ENCODE measurements around the gene STARD13. TPM values are rescaled to one million over a fixed set of nuclear protein-coding genes. Genes with fewer than 3 reads are reported as not detected.

STARD13 gene
- polyA plus RNA-seq, 3 donors = 21.8 to 23.3 (median 22.0) TPM

GRCh38 chr13:33232883-33233282 lies 52.7 kb downstream of the STARD13 start:
- no peak for DNase-seq (ENCODE audit: low read depth in 3 of 3, low spot score in 2 of 3)

DNA sequence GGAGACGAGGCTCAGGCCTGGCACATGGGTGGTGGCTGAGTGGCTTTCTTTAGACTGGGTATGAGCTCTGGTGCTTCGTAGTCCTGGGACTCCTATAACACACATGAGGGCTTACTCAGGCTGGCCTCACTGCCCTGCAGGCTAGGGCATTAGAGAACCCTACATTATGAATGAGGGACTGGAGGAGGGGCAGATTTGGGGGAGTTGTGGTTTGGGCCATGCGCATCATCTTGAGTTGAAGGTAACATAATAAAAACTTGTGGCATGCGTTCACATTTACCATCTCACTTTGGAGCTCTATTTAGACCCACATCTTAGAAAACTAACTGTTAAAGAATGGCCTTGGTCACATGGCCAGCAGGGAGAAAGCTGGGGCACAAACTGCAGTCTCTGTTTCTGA lies 54.2 kb downstream of the STARD13 start:
- DNase-seq (ENCODE audit: low read depth in 3 of 3, low spot score in 2 of 3) = no peak

DNA sequence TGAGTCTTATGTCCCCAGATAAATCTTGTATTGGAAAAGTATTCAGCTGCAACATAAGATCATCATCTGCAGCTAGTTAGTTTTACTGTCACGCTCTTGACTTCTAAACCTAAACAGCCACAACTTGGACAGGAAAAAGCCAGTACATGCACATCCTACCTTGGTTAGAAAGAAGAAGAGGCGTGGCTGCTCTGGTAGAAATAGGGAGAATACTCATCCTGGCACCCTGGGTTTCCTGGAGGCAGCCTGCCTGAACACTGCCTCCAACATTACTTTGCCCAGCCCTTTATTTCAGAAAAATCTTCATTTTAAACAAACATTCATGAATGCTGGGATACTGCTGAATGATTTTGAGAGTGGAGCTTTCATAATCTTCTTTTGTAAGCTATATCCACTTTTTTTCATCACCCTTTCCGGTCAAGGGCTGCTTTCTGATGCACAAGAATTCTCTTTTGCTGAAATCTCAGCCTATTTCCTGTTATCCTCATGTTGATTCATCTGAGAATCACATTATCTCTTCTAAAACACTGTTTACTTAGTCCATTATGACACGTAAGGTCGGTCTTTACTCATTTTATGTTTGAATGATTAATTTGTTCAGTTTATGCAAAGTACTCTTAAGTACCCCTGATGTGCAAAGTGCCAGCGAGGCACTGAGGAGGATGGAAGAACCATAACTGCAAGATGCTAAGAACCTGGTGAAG lies 55.2 kb downstream of the STARD13 start:
- DNase-seq (ENCODE audit: low read depth in 3 of 3, low spot score in 2 of 3) = no peak

DNA sequence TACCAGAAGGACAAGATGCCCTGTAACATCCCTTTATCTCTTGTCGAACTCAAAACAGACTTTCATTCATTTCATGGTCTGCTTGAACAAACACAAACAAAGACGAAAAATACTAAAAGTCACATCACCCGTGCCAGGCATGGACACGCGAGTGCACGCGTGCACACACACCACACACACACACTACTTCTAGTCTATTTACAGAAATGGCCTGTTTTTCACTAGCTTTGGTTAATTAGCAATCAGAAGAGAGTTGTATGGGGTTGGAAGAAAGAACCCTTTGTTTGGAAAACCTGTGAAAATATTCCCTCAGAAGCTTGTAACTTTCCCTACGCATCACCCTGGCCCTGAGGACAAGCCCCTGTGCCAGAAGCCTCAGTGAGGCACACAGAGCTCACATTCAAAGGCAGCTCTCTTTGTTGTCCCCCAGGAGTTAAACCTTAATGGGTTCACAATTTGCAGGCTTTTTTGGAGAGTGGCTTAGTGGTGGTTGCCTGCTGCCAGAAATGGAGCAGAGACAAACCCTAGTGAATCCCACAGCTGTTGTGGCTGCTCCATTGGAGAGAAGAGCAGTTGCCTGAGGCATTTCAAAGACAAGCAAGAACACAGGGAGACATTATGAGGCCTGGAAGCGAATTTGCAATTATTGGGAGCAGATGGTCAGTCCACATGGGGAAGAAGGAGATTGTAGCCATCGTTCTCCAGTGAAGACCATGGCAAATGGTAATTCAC lies 55.9 kb downstream of the STARD13 start:
- no peak for DNase-seq (ENCODE audit: low read depth in 3 of 3, low spot score in 2 of 3)

- no peak for DNase-seq (ENCODE audit: low read depth in 3 of 3, low spot score in 2 of 3)
Measured at GRCh38 chr13:33228648-33229445, 56.7 kb downstream of the STARD13 start.

- DNase-seq (ENCODE audit: low read depth in 3 of 3, low spot score in 2 of 3) = no peak
Measured at GRCh38 chr13:33227927-33228647, 57.5 kb downstream of the STARD13 start.

- DNase-seq (ENCODE audit: low read depth in 3 of 3, low spot score in 2 of 3) = no peak
Measured at GRCh38 chr13:33224686-33225085, 60.9 kb downstream of the STARD13 start.

DNA sequence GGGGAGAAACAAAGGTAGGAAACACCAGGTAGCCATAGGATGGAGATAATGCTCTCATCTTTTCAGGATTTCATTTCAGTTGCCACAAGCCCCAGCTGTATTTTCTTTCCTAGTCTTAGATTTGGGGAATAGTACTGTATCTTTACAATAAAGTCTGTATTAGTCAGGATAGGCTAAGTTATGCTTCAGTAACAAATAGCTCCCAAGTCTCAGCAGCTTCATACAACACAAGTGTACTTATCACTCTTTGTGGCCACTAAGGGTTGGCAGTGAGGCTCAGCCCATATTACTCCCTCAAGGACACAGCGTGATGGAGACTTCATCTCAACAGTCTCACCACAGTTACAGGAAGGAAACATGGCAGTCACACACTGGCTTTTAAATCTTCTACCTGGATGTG lies 61.4 kb downstream of the STARD13 start:
- no peak for DNase-seq (ENCODE audit: low read depth in 3 of 3, low spot score in 2 of 3)

- no peak for DNase-seq (ENCODE audit: low read depth in 3 of 3, low spot score in 2 of 3)
Measured at GRCh38 chr13:33219926-33220325, 65.6 kb downstream of the STARD13 start.

- no peak for DNase-seq (ENCODE audit: low read depth in 3 of 3, low spot score in 2 of 3)
Measured at GRCh38 chr13:33218426-33218825, 67.1 kb downstream of the STARD13 start.

GRCh38 chr13:33218020-33218419 lies 67.5 kb downstream of the STARD13 start:
- no peak for DNase-seq (ENCODE audit: low read depth in 3 of 3, low spot score in 2 of 3)

- no peak for DNase-seq (ENCODE audit: low read depth in 3 of 3, low spot score in 2 of 3)
Measured at GRCh38 chr13:33217256-33217655, 68.3 kb downstream of the STARD13 start.

- DNase-seq (ENCODE audit: low read depth in 3 of 3, low spot score in 2 of 3) = no peak
Measured at GRCh38 chr13:33213797-33214196, 71.8 kb downstream of the STARD13 start.

DNA sequence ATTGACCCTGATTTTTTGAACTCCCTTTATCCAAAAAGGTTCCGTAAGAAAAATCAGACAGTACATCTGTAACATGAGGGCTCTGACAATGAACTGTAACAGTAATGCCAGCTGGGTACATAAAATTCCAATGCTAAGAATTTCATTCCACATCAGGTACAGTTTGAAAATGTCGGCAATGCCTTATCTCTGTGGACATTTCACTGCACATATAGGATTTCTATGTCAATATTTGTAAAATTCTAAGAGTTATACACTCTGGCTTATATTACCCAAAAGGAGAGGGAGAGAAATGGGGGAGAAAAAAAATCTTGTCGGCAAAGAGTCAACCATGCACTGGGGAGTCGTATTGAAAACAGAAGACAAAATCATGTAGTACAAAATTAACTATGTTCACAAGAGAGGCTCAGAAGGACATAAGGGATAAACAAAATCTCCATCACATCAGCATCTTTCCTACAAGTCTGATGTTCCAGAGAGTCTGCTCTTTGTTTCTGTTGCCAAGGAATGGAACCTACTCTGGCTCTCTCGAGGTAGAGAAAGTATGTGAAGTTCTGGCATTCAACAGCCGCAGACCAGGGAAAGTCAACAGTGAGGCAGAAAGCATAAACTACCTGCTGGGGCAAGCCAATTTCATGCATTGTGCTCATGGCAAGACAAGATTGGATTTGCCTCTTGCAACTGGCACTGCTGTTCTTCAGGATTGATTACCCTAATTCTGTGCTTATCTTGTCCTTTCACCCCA lies 72.4 kb downstream of the STARD13 start:
- DNase-seq (ENCODE audit: low read depth in 3 of 3, low spot score in 2 of 3) = no peak

DNA sequence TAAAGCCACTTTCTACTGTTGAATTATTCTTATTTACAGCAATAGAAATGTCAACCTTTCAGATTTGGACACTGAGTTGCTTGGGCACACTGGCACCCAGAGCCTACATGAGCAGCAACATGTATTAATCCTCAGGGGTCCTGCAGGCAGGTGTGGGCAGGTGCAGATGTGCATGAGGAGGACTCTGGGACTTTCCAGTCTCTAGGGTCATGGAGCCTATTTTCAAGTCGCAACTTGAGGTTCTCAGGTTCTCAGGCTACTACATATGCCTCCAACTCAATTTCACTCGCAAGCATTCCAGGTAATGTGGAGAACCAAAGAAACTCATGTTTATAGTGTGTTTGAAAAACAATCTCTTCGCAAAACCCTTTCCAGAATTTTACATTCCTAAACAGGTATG lies 73.2 kb downstream of the STARD13 start:
- no peak for DNase-seq (ENCODE audit: low read depth in 3 of 3, low spot score in 2 of 3)

GRCh38 chr13:33210090-33210489 lies 75.5 kb downstream of the STARD13 start:
- no peak for DNase-seq (ENCODE audit: low read depth in 3 of 3, low spot score in 2 of 3)

DNA sequence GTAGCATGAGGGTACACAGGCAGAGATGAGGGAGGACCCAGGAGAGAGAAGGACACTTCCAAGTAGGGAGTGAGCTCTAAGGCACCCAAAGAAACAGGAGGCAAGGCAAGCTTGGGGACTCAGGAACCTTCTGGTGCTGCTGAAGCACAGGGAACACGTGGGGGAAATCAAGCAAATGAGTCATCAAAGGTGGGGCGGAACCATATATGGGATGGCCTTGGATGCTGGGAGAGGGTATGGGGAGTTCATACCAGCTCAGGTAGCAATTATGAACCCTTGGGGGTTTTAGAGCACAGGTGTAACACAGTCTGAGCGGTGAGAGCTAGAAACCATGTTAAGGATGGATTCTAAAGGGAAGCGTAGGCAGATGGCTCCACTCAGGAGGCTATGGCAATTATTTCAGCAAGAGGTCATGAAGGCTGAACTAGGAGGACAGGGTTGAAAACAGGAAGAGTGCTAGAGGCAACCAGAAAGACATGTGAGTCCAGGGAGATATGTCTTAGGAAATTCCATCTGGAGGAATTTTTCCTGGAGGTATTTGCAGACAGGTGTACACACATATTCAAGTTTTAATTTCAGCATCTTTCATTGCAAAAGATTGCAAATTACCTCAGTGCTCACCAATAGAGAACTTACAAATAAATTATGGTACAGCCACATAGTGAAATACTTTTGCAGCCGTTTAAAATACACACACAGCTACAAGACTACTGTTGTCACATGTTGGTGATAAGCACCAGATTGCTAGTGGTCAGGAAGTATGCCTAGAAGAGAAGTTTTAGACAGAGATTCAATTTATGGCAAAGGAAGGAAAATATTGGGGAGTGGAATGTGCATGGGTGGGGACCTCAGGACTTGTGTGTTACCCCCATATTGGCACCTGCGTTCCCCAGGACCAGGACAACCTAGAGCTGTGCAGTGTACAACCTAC lies 77.0 kb downstream of the STARD13 start:
- DNase-seq (ENCODE audit: low read depth in 3 of 3, low spot score in 2 of 3) = no peak

GRCh38 chr13:33207615-33207961 lies 78.0 kb downstream of the STARD13 start:
- no peak for DNase-seq (ENCODE audit: low read depth in 3 of 3, low spot score in 2 of 3)

DNA sequence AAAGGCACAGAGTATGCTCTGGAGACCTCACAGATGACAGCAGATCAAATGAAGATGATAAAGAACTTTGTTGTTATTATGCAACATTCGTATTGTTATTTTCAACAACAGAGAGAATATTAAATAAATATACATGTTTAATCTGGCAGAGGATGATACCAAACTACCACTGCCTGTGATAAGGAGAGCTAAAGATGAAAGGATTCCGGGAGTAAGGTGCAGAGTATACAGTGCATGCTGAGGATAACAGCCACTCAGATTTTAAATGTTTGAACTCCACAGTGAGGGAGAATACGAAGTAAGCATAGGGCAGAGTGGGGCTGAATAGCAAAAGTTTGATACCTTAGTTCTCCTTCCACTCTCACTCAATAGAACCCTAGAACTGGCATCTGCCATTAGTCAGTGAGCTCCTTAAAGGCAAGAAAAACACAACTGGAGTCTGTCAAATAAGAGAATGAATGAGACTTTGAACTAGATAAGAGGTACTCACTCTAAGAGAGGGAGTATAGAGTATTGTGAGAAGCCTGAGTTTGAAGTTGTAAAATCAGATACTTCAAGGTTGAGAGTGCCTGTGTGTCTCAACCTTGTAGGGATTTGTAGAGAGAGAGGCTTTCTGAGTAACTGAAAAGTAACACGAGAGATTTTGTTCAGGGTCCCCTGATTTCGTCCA lies 78.5 kb downstream of the STARD13 start:
- DNase-seq (ENCODE audit: low read depth in 3 of 3, low spot score in 2 of 3) = no peak
